AG20443 (cell line): Measurements from ENCODE around the gene TLL1.

Experiments
- DNase-seq: peaks from one replicate; pipeline ENCODE4 v3.0.0; 2012; ENCODE audit warnings: low spot score, mixed read lengths

TLL1 gene

DNA sequence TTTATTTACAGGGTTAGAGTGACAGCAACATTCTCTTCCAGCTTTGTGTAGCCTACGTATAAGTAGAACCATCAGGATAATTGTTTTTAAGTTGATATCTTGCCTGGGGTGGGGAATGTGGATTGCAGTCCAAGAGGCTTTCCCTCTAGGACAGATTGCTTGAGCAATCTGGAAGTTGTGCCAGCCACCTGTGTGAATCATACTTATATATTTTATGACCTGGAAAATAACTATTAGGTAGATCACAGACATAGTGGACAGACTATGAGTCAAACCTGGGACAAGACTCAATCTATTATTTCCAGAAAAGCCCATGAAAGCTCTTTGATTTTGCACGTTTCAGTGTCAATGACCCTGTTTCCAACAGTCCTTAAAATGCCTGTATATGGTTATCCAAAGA lies 98.9 kb downstream of the TLL1 start:
- no peak for DNase-seq

DNA sequence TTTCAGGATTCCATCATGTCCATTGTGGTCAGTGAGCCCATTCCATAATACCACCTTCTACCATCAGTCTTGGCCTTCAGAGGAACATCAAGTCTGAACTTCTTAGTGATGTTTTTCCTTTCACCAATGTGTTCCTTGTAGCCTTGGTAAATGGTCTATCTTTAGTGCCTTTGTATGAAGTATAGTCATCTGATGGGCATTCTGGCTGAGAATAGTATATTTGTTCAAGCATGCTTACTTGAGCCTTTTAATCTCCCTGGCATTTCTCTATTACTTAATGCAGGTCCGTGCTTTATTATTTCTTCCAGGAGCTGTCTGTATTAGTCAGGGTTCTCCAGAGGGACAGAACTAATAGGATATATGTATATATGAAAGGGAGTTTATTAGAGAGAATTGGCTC lies 99.7 kb downstream of the TLL1 start:
- no peak for DNase-seq

DNA sequence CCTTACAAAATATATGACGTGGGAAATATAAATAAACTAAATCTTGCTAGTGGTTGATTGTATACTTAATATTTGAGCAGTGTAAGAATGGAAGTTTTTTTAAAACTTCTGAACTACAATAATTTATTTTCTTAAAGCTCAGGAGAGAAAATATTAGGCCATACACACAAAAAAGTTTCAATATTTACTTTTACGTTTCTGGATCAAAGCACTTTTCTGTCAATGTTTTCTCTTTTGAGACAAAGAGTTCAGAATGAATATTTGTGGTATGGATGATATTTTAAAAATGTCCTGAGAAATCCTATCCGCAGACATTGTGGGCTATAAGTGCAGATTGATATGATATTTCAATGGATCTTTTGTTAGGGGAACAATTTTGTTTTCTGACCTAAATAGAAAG lies 109.9 kb downstream of the TLL1 start:
- no peak for DNase-seq

DNA sequence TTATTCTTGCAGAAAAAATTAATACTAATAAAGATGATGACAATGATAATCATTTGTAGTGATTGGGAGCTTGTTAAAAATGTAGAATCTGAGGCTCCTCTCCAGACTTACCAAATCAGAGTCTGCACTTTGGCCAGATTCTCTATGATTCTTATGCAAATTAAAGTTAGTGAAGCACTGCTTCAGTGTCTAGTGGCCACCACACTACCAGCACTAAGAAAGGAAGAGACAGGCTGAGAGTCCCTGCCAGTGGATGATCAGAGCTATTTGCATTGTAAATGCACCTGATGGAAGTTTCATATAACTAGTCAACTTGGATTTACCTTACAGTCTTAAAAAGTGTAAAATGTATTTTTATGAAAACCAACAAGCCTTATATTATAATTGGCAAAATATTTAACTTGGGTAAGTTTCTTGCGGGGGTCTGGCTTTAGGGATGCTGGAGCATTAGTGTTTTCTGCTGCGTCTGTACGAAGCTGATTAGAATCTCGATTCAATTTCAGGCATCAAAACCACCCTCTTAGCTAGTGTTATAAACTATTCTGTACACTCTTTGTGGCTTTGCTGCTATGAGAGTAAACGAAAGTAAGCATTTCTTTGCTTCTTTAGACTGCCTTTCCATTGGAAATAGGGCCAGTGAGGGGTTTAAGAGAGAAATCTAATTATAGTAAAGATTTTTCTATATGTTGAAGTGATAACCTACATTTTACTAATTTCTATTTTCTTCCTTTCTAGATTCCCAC lies 114.1 kb downstream of the TLL1 start:
- DNase-seq = no peak

DNA sequence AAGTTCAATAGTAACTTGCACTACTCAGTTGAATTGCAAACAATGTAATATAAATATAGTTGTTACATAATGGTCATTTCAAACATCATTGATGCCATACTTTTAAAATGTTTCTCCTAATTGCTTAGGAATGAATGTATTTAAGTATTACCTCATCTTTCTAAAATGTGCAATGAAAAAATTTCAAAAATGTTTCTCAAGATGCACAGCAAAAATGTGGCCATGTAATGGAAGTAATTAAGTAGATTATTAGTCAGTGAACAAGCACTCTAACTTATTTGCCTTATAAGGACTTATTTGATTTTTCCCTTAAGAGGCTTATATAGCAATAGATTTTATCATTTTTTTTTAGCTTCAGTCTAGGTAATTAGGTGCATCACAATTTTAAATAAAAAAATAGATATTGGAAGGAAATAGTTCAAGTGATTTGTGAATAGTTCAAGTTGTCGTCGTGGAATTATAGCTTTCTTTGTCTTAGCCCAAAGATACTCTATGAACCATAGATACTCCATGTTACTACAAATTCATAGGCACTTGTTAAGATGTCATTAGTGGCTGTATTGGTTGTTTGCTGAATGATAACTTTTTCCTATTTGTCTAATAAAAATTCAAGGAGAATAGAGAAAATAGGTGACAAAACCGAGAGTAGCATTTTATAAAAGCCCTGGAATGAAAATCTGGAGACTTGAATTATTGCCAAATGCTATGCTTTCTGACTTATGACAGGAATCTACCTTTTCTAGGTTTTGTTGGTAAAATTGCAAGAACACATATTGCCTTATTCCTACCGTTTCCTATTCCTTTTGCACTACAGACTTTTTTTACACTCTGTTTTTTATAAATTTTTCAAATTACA lies 118.5 kb downstream of the TLL1 start:
- DNase-seq = no peak

DNA sequence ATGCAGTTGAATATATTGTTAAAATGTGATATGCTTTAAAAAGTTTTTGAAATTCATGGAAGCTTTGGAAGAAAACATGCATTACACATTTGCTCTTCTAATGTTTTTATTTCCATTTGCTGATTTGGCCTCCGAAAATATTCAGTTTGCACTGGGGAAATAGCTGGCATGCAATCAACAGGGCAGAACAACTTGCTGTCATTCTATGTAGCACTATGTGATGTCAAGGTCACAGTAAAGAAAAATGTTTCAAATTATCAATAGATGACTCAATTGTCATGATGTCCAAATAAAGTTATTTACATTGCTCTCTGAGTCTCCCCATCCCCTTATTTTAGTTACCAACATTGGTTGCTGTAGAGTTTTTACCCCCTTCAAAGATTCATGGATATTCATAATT lies 119.2 kb downstream of the TLL1 start:
- no peak for DNase-seq

DNA sequence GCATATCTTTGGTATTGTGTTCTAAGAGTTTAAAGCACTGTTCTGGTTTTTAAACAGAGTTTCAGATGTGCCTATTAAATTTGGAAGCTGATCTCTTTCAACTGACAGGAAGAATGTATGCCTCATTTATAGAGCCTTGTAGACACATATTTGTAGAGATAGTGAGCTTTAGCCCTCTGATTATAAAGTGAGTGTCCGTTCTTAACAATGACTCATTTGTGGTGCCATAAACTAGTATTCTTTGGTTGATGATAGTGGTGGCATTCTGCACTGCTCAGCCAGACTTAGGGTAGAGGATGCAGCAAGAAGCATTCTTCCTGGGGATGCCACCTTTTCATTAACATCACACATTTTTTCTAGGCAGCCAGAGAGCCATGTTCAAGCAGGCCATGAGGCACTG lies 121.7 kb downstream of the TLL1 start:
- no peak for DNase-seq

DNA sequence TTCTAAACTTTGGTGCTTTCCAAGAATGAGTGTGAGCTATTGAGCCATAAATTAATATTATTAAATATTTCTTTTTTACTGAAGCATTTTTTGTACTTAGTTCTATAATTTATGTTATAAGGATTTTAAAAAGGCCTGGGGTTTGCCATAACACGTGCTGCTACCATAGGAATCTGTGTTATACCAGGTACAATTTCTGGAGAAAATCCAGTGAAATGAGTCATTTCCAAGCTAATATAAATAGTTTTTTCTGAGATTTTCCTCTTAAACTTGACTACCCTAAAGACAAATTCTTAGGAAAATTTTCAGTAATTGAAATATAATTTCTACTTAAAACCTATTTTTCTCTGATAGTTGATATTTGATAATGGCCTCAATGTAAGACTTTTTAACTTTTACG lies 130.8 kb downstream of the TLL1 start:
- no peak for DNase-seq

- DNase-seq = no peak
Measured at GRCh38 chr4:166006217-166006616, 133.2 kb downstream of the TLL1 start.

DNA sequence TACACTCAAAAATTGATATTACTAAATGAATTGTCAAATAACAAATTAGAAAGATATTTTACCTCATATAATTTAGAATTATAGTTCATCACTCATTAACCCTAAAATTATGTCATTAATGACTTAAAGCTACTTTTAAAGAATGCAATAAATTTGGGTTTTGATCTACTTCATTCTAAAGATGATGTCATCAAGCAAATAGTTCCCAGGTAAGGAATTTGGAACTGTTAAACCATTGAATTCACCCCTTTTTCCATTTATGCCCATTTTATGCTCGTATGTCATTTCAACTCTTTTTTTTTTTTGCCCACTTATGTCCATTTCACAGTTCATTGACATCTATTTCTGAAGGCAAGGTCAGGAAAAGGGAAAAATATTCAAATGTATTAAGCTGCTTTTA lies 135.5 kb downstream of the TLL1 start:
- no peak for DNase-seq

- DNase-seq = no peak
Measured at GRCh38 chr4:166012129-166013030, 139.3 kb downstream of the TLL1 start.

DNA sequence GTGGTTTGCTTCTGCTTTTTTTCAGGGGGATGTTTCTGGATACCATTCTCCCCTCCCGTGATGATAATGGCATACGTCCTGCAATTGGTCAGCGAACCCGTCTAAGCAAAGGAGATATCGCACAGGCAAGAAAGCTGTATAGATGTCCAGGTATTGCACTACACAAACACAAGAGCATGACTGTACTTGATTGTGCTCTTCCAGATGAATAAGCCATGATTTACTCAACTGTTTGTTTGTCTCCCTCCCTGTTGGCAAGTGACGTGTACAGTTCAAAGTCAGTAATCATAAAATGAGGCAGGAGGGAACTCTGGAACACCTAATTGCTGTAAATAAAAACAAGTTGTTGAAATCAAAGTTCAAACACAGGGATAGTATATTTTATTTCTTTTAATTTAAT lies 141.4 kb downstream of the TLL1 start:
- DNase-seq = no peak

DNA sequence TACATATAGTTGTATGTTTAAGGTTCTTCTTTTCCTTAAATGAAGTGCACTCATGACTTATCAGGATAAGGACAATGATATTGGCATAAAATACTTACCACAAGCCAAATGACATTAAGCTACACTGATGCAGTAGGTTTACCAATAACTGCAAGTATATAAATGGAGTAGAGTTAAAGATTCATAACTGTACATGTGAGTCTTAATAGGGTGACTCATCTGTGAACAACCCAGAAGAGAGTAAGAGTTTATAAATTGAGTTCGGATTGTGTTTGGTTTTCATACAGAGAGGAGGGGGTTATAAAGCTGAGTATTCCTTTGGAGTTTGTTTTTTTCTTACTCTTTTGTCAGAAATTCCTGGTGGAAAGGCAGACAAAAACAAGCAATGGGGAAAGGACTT lies 144.8 kb downstream of the TLL1 start:
- no peak for DNase-seq

DNA sequence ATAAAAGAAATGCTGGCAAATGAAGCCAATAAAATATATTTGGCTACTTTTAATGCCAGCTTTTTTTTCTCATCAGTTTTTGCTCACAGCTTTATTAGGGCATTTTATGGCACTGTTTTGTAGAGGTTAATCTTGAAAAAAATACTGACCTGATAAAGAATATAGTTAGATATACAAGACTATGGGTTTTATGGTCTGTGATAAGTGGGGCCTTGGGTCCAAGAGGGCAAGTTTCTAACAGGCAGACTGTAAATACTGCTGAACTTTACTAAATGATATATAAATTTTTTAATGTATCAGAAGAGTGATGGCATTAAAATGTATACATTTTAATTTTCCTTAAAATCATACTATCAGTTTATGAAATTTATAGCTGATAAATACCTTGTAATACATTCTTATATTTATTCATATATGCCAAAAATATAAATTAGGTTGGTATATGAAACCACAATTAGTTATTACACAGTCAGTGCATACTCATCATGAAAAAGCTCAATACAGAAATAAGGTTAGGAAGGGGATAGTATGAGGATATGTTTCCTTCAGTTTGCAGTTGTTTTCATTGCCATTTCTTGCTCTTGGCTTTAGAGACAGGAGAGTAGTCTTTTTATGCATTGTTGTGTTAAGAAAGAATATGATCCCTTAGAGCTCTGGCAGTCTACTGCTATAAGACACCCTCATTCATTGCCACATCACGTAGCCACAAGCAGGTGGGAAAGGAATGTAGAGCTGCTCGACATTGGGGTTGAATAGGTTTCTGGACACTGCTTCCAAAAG lies 146.6 kb downstream of the TLL1 start:
- DNase-seq = no peak

GRCh38 chr4:166021617-166022016 lies 148.6 kb downstream of the TLL1 start:
- no peak for DNase-seq

GRCh38 chr4:166034965-166035364 lies 161.9 kb downstream of the TLL1 start:
- DNase-seq = no peak

GRCh38 chr4:166039822-166040221 lies 166.8 kb downstream of the TLL1 start:
- no peak for DNase-seq

- DNase-seq = no peak
Measured at GRCh38 chr4:166042510-166043055, 169.5 kb downstream of the TLL1 start.

GRCh38 chr4:166043801-166044200 lies 170.8 kb downstream of the TLL1 start:
- DNase-seq = no peak

DNA sequence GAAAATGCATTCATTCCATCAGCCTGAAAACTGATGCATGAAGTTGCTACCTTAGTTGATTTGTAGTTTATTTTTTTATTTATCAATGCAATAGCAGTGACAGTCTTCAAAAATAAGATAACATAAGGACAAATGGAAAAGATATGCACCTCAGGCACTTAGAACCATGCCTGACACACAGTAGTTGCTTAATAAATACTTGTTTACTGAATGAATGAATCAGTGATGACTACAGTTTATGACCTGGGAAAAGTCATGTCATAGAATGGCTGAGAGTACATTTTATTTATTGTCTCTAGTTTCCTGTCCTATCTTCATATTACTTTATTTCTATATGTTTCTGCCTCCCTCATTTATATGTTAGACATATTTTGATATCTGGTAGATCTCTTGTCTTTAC lies 171.8 kb downstream of the TLL1 start:
- DNase-seq = no peak

GRCh38 chr4:166045457-166045856 lies 172.4 kb downstream of the TLL1 start:
- no peak for DNase-seq
